Naive thymus-derived CD4-positive, alpha-beta T cell (primary cell): ENCODE data around the gene CASKIN1. TPM values are rescaled to one million over a fixed set of nuclear protein-coding genes. Genes with fewer than 3 reads are reported as not detected.

Source experiments
- ATAC-seq: fragments of 150-1000 bp; cut with Tn5 transposase; 2 replicates; pipeline ENCODE4 v1.10.0; 2021; ENCODE audit warnings: mild to moderate bottlenecking, moderate library complexity
- CTCF ChIA-PET: fragments of 350-600 bp; sonication (Branson Sonifier 250); formaldehyde crosslinking; loops from one replicate; lab custom pipeline; 2021; ENCODE audit warnings: antibody characterized with exemption; lab: Charles Lee
- POLR2A ChIA-PET: fragments of 350-600 bp; sonication (Branson Sonifier 250); formaldehyde crosslinking; loops from one replicate; lab custom pipeline; 2021; ENCODE audit warnings: antibody characterized with exemption, inconsistent platforms; lab: Charles Lee
- DNase-seq, 9 donors: peaks; one replicate each; pipeline versions ENCODE4 v3.0.0 to v3.0.0-alpha.2; 2020 to 2022; ENCODE audit warnings: mixed read lengths in 1 of 9
- H3K27ac ChIP-seq: one replicate; pipeline ENCODE4 v1.7.0; 2013; ENCODE audit warnings: mild to moderate bottlenecking, low read depth, low read length, moderate library complexity
- H3K27me3 ChIP-seq, 2 donors: one replicate each; pipeline ENCODE4 v1.7.0; 2013; ENCODE audit warnings: low read length in 2 of 2, mild to moderate bottlenecking in 2 of 2, moderate library complexity in 2 of 2; ENCODE audit not compliant: control insufficient read depth in 2 of 2, insufficient read depth in 2 of 2
- H3K36me3 ChIP-seq, 3 experiments: 1 replicate in 2 of 3; 2 replicates in 1 of 3; pipeline ENCODE4 v1.7.0; 2013; ENCODE audit warnings: low read length in 3 of 3, mild to moderate bottlenecking in 3 of 3, moderate library complexity in 1 of 3; ENCODE audit not compliant: insufficient read depth in 3 of 3, control insufficient read depth in 2 of 3
- H3K4me1 ChIP-seq, 2 donors: one replicate each; pipeline ENCODE4 v1.7.0; 2013; ENCODE audit warnings: low read length in 2 of 2, mild to moderate bottlenecking in 2 of 2, moderate library complexity in 1 of 2; ENCODE audit not compliant: control insufficient read depth in 2 of 2, insufficient read depth in 2 of 2
- H3K4me3 ChIP-seq: 2 replicates; pipeline ENCODE4 v1.7.0; 2013; ENCODE audit warnings: mild to moderate bottlenecking, low read length
- H3K9me3 ChIP-seq, 3 experiments: 1 replicate in 2 of 3; 2 replicates in 1 of 3; pipeline ENCODE4 v1.7.0; 2013; ENCODE audit warnings: low read length in 3 of 3; ENCODE audit not compliant: control insufficient read depth in 2 of 3
- H3K27ac Mint-ChIP-seq, 9 donors: one replicate each; pipeline ENCODE4 v1.8.0; 2020 to 2022; ENCODE audit warnings: mixed read lengths in 9 of 9, mild to moderate bottlenecking in 8 of 9, moderate library complexity in 5 of 9, inconsistent platforms in 2 of 9
- H3K27me3 Mint-ChIP-seq, 5 donors: one replicate each; pipeline ENCODE4 v1.8.0; 2021 to 2022; ENCODE audit warnings: mixed read lengths in 5 of 5, mild to moderate bottlenecking in 1 of 5
- H3K36me3 Mint-ChIP-seq, 5 donors: one replicate each; pipeline ENCODE4 v1.8.0; 2020 to 2022; ENCODE audit warnings: mixed read lengths in 5 of 5, mild to moderate bottlenecking in 3 of 5, inconsistent platforms in 1 of 5
- H3K4me1 Mint-ChIP-seq, 7 donors: one replicate each; pipeline ENCODE4 v1.8.0; 2020 to 2022; ENCODE audit warnings: mixed read lengths in 7 of 7, mild to moderate bottlenecking in 3 of 7, inconsistent platforms in 1 of 7
- H3K4me3 Mint-ChIP-seq, 10 donors: one replicate each; pipeline ENCODE4 v1.8.0; 2020 to 2022; ENCODE audit warnings: mild to moderate bottlenecking in 10 of 10, mixed read lengths in 10 of 10, moderate library complexity in 6 of 10, inconsistent platforms in 2 of 10
- H3K9me3 Mint-ChIP-seq, 11 donors: one replicate each; pipeline ENCODE4 v1.8.0; 2020 to 2022; ENCODE audit warnings: mixed read lengths in 11 of 11, mild to moderate bottlenecking in 4 of 11, inconsistent platforms in 1 of 11, moderate library complexity in 1 of 11
- intact Hi-C, 2 donors: fragments of 100-400 bp; cut with micrococcal nuclease; formaldehyde crosslinking; loops; one replicate each; pipeline ENCODE4 v1.15.1; 2023
- polyA plus RNA-seq, 2 donors: library from polyadenylated mRNA; unstranded; fragments of 300-500 nt; fragmentation: Illumina TruSeq; gene quantifications; one replicate each; pipeline ENCODE4 v1.2.3, GENCODE V29; 2021
- total RNA-seq, 6 experiments: library from RNA in 5 of 6; stranded (reverse) in 5 of 6; gene quantifications; 1 replicate in 5 of 6; 2 replicates in 1 of 6; pipeline ENCODE4 v1.2.3 and lab custom pipeline; 2021 to 2026

Gene CASKIN1
- total and polyA plus RNA-seq, 7 experiments from 2014 or later = 0.19 TPM; not detected in 6

- H3K36me3 Mint-ChIP-seq = peaks cover 0 to 33% (median 7%) of the 10 kb centered on the region in 5 donors
- H3K9me3 Mint-ChIP-seq = no peaks in the 10 kb centered on the region
- H3K27ac Mint-ChIP-seq = no peak overlapping the region
- no peak for ATAC-seq
- POLR2A ChIA-PET = interaction anchor here (1.3 kb wide), 1 partner anchor 19 kb away, joined by 4 read pairs; no protein-coding TSS in a partner anchor
- no peak overlapping the region for H3K4me3 Mint-ChIP-seq
- Histone ChIP-seq H3K9me3 (no peaks in the 10 kb centered on the region), H3K4me3 (no peak overlapping the region), H3K36me3 (peaks cover 0 to 90% (median 15%) of the 10 kb centered on the region in 3 experiments), H3K27me3 (no peaks in the 10 kb centered on the region), H3K4me1 (no peaks in the 10 kb centered on the region), H3K27ac (no peak overlapping the region)
- H3K4me1 Mint-ChIP-seq = peaks cover 0 to 14% (median 4%) of the 10 kb centered on the region in 7 donors
- intact Hi-C loops = no loop called here
- no peaks in the 10 kb centered on the region for H3K27me3 Mint-ChIP-seq
- DNase-seq = no peak
- CTCF ChIA-PET = interaction anchor here (0.6 to 0.8 kb wide), 2 partner anchors 16 to 35 kb away, joined by 3 read pairs; no protein-coding TSS in a partner anchor
Observed at GRCh38 chr16:2231016-2231931, 34.9 kb upstream of the CASKIN1 start.

GRCh38 chr16:2230376-2230775 is 34.0 kb upstream of the CASKIN1 start:
- POLR2A ChIA-PET = interaction anchor here (1.3 kb wide), 1 partner anchor 20 kb away, joined by 4 read pairs; no protein-coding TSS in a partner anchor
- Mint-ChIP-seq H3K4me1 (peaks cover 0 to 17% (median 9%) of the 10 kb centered on the region in 7 donors), H3K36me3 (peaks cover 0 to 28% (median 5%) of the 10 kb centered on the region in 5 donors), H3K4me3 (no peak overlapping the region), H3K27me3 (no peaks in the 10 kb centered on the region), H3K27ac (no peak overlapping the region), H3K9me3 (no peaks in the 10 kb centered on the region)
- DNase-seq = no peak
- H3K4me3 ChIP-seq = no peak overlapping the region
- ATAC-seq = no peak
- no peaks in the 10 kb centered on the region for H3K27me3 ChIP-seq
- intact Hi-C loops = no loop called here
- no peaks in the 10 kb centered on the region for H3K9me3 ChIP-seq
- CTCF ChIA-PET = interaction anchor here (0.6 kb wide), 1 partner anchor 34 kb away, joined by 3 read pairs; no protein-coding TSS in a partner anchor
- H3K36me3 ChIP-seq = peaks cover 0 to 87% (median 15%) of the 10 kb centered on the region in 3 experiments
- no peaks in the 10 kb centered on the region for H3K4me1 ChIP-seq
- H3K27ac ChIP-seq = no peak overlapping the region

- no peaks in the 10 kb centered on the region for H3K9me3 ChIP-seq
- no peak overlapping the region for H3K4me3 Mint-ChIP-seq
- H3K36me3 ChIP-seq = peaks cover 0 to 81% (median 15%) of the 10 kb centered on the region in 3 experiments
- peaks cover under 1 to 2% of the 10 kb centered on the region in 2 donors for H3K4me1 ChIP-seq
- H3K27me3 ChIP-seq = no peaks in the 10 kb centered on the region
- peak overlapping the region in 1 of 9 donors; percentile 41 for H3K27ac Mint-ChIP-seq
- ATAC-seq = no peak
- no peak for DNase-seq
- no peak overlapping the region for H3K4me3 ChIP-seq
- H3K4me1 Mint-ChIP-seq = peaks cover 0 to 17% (median 12%) of the 10 kb centered on the region in 7 donors
- H3K27ac ChIP-seq = no peak overlapping the region
- peaks cover 0 to 26% (median 3%) of the 10 kb centered on the region in 5 donors for H3K36me3 Mint-ChIP-seq
- H3K9me3 Mint-ChIP-seq = no peaks in the 10 kb centered on the region
- POLR2A ChIA-PET = no interaction called here
- H3K27me3 Mint-ChIP-seq = no peaks in the 10 kb centered on the region
- intact Hi-C loops = loop anchor here (10.0 kb wide), 2 partner anchors 235 to 285 kb away; partner anchors contain the start of gene ATP6V0C (in 1 of the 2)
- CTCF ChIA-PET = no interaction called here
Observed at GRCh38 chr16:2229632-2230250, 33.3 kb upstream of the CASKIN1 start.

GRCh38 chr16:2229091-2229490 is 32.7 kb upstream of the CASKIN1 start:
- Mint-ChIP-seq H3K36me3 (peaks cover 0 to 23% (median 3%) of the 10 kb centered on the region in 5 donors), H3K4me1 (peaks cover 0 to 24% (median 19%) of the 10 kb centered on the region in 7 donors), H3K9me3 (no peaks in the 10 kb centered on the region), H3K27ac (no peak overlapping the region), H3K4me3 (no peak overlapping the region), H3K27me3 (no peaks in the 10 kb centered on the region)
- Histone ChIP-seq H3K9me3 (no peaks in the 10 kb centered on the region), H3K4me3 (no peak overlapping the region), H3K27ac (no peak overlapping the region), H3K36me3 (peaks cover 0 to 75% (median 15%) of the 10 kb centered on the region in 3 experiments), H3K27me3 (no peaks in the 10 kb centered on the region), H3K4me1 (peaks cover 7 to 8% of the 10 kb centered on the region in 2 donors)
- no peak for ATAC-seq
- intact Hi-C loops = loop anchor here (10.0 kb wide), 2 partner anchors 234 to 286 kb away; partner anchors contain the start of gene ATP6V0C (in 1 of the 2)
- ChIA-PET CTCF (no interaction called here), POLR2A (no interaction called here)
- DNase-seq = no peak

GRCh38 chr16:2228161-2228824 is 31.9 kb upstream of the CASKIN1 start:
- DNase-seq = no peak
- ATAC-seq = no peak
- ChIA-PET POLR2A (no interaction called here), CTCF (no interaction called here)
- Histone ChIP-seq H3K4me3 (no peak overlapping the region), H3K9me3 (no peaks in the 10 kb centered on the region), H3K36me3 (peaks cover 0 to 73% (median 15%) of the 10 kb centered on the region in 3 experiments), H3K27me3 (no peaks in the 10 kb centered on the region), H3K27ac (no peak overlapping the region), H3K4me1 (peaks cover 7 to 9% of the 10 kb centered on the region in 2 donors)
- Mint-ChIP-seq H3K27me3 (peaks cover 0 to 1% (median 0%) of the 10 kb centered on the region in 5 donors), H3K4me3 (no peak overlapping the region), H3K4me1 (peaks cover 0 to 24% (median 19%) of the 10 kb centered on the region in 7 donors), H3K27ac (no peak overlapping the region), H3K9me3 (no peaks in the 10 kb centered on the region), H3K36me3 (peaks cover 0 to 18% (median 0%) of the 10 kb centered on the region in 5 donors)
- intact Hi-C loops = loop anchor here (10.0 kb wide), 2 partner anchors 233 to 287 kb away; partner anchors contain the start of gene ATP6V0C (in 1 of the 2)

- intact Hi-C loops = loop anchor here (10.0 kb wide), 2 partner anchors 232 to 288 kb away; partner anchors contain the start of gene ATP6V0C (in 1 of the 2)
- peaks cover 0 to 3% (median 0%) of the 10 kb centered on the region in 5 donors for H3K27me3 Mint-ChIP-seq
- peak overlapping the region in 2 of 10 donors; percentile 21 to 25 for H3K4me3 Mint-ChIP-seq
- no peak for ATAC-seq
- Histone ChIP-seq H3K27me3 (no peaks in the 10 kb centered on the region), H3K4me3 (no peak overlapping the region), H3K9me3 (no peaks in the 10 kb centered on the region), H3K36me3 (peaks cover 0 to 59% (median 15%) of the 10 kb centered on the region in 3 experiments), H3K4me1 (peaks cover 7 to 9% of the 10 kb centered on the region in 2 donors), H3K27ac (no peak overlapping the region)
- H3K9me3 Mint-ChIP-seq = no peaks in the 10 kb centered on the region
- DNase-seq = no peak
- H3K36me3 Mint-ChIP-seq = peaks cover 0 to 13% (median 0%) of the 10 kb centered on the region in 5 donors
- no peak overlapping the region for H3K27ac Mint-ChIP-seq
- CTCF ChIA-PET = no interaction called here
- POLR2A ChIA-PET = interaction anchor here (0.6 to 1.6 kb wide), 4 partner anchors 11 to 495 kb away, joined by 3 to 5 read pairs (median 4); partner anchors contain the start of genes ECI1 and PGP
- peaks cover 0 to 25% (median 19%) of the 10 kb centered on the region in 7 donors for H3K4me1 Mint-ChIP-seq
Observed at GRCh38 chr16:2226918-2227317, 30.5 kb upstream of the CASKIN1 start.
